B cell (primary cell): ENCODE measurements around the gene MICU1. TPM values are rescaled to one million over a fixed set of nuclear protein-coding genes. Genes with fewer than 3 reads are reported as not detected.

ENCODE experiments used
- ATAC-seq: fragments of 200-7000 bp; cut with Tn5 transposase; one replicate; pipeline ENCODE4 v1.10.0; 2021; ENCODE audit warnings: low read depth, mild to moderate bottlenecking, moderate number of reproducible peaks, moderate library complexity
- CTCF ChIA-PET: fragments of 350-600 bp; sonication (Branson Sonifier 250); formaldehyde crosslinking; loops from one replicate; lab custom pipeline; 2021; ENCODE audit warnings: antibody characterized with exemption, inconsistent platforms; lab: Charles Lee
- POLR2A ChIA-PET: fragments of 350-600 bp; sonication (Branson Sonifier 250); formaldehyde crosslinking; loops from one replicate; lab custom pipeline; 2021; ENCODE audit warnings: antibody characterized with exemption; lab: Charles Lee
- DNase-seq: peaks from one replicate; pipeline ENCODE4 v3.0.0; 2013
- H2AFZ ChIP-seq: 2 replicates; pipeline ENCODE4 v1.6.1; 2012; ENCODE audit warnings: mild to moderate bottlenecking, low read depth, low read length; ENCODE audit not compliant: insufficient read depth, poor library complexity, severe bottlenecking
- H3K27ac ChIP-seq, 2 donors: 1 replicate in 1 of 2; 2 replicates in 1 of 2; pipeline ENCODE4 v1.5.1; 2012 to 2013; ENCODE audit warnings: low read length in 2 of 2, mild to moderate bottlenecking in 2 of 2, moderate library complexity in 1 of 2
- H3K27me3 ChIP-seq, 4 experiments: fragments of 200-600 bp in 1 of 4; sonication (generic) in 1 of 4; replicated peaks in 1 of 4; 1 replicate in 2 of 4; 2 replicates in 2 of 4; pipeline versions ENCODE4 v1.6.1 to v1.7.0; 2013 to 2016; ENCODE audit warnings: low read length in 3 of 4, mild to moderate bottlenecking in 2 of 4, mixed read lengths in 1 of 4, moderate library complexity in 1 of 4; ENCODE audit not compliant: insufficient read depth in 4 of 4, control insufficient read depth in 3 of 4; ENCODE audit errors: control extremely low read depth in 1 of 4
- H3K36me3 ChIP-seq, 2 experiments: replicated peaks in 1 of 2; 1 replicate in 1 of 2; 2 replicates in 1 of 2; pipeline versions ENCODE4 v1.6.1 to v1.7.1; 2013; ENCODE audit warnings: low read length in 1 of 2; ENCODE audit not compliant: insufficient read depth in 2 of 2, control insufficient read depth in 1 of 2; ENCODE audit errors: control extremely low read depth in 1 of 2, extremely low read depth in 1 of 2
- H3K4me1 ChIP-seq, 2 donors: fragments of 200-600 bp in 1 of 2; sonication (generic) in 1 of 2; 1 replicate in 1 of 2; 2 replicates in 1 of 2; pipeline versions ENCODE4 v1.5.1 to v1.6.1; 2013 to 2017; ENCODE audit warnings: low read length in 2 of 2; ENCODE audit not compliant: control insufficient read depth in 2 of 2, insufficient read depth in 2 of 2
- H3K4me2 ChIP-seq: replicated peaks from 2 replicates; pipeline ENCODE3; 2012; ENCODE audit warnings: mild to moderate bottlenecking, low read depth, low read length; ENCODE audit not compliant: poor library complexity, severe bottlenecking
- H3K4me3 ChIP-seq, 5 experiments: fragments of 200-600 bp in 1 of 5; sonication (generic) in 1 of 5; 1 replicate in 3 of 5; 2 replicates in 2 of 5; pipeline versions ENCODE4 v1.5.1 to v1.7.0; 2011 to 2016; ENCODE audit warnings: low read length in 4 of 5, mild to moderate bottlenecking in 4 of 5, low read depth in 2 of 5, control low read depth in 1 of 5, moderate library complexity in 1 of 5; ENCODE audit not compliant: insufficient read depth in 1 of 5; ENCODE audit errors: control extremely low read depth in 1 of 5, extremely low read depth in 1 of 5
- H3K79me2 ChIP-seq: fragments of 200-600 bp; sonication (generic); one replicate; pipeline ENCODE4 v1.6.0; 2016; ENCODE audit warnings: low read length; ENCODE audit not compliant: control insufficient read depth, insufficient read depth
- H3K9ac ChIP-seq: fragments of 200-600 bp; sonication (generic); 2 replicates; pipeline ENCODE4 v1.6.1; 2017; ENCODE audit warnings: mild to moderate bottlenecking, low read length, moderate library complexity
- H3K9me3 ChIP-seq, 3 donors: one replicate each; pipeline versions ENCODE4 v1.6.1 to v1.7.1; 2013; ENCODE audit warnings: low read length in 2 of 3; ENCODE audit not compliant: control insufficient read depth in 2 of 3, insufficient read depth in 1 of 3; ENCODE audit errors: control extremely low read depth in 1 of 3
- H4K20me1 ChIP-seq: 2 replicates; pipeline ENCODE4 v1.6.0; 2012; ENCODE audit warnings: mild to moderate bottlenecking, low read length; ENCODE audit not compliant: insufficient read depth, control insufficient read depth, poor library complexity, severe bottlenecking
- H3K27ac Mint-ChIP-seq: one replicate; pipeline ENCODE4 v1.8.0; 2021; ENCODE audit warnings: mixed read lengths
- H3K27me3 Mint-ChIP-seq: one replicate; pipeline ENCODE4 v1.8.0; 2021; ENCODE audit warnings: mixed read lengths
- H3K4me1 Mint-ChIP-seq: one replicate; pipeline ENCODE4 v1.8.0; 2021; ENCODE audit warnings: mixed read lengths
- H3K4me3 Mint-ChIP-seq: one replicate; pipeline ENCODE4 v1.8.0; 2021; ENCODE audit warnings: mixed read lengths
- H3K9me3 Mint-ChIP-seq: one replicate; pipeline ENCODE4 v1.8.0; 2022; ENCODE audit warnings: mixed read lengths; ENCODE audit not compliant: insufficient read depth
- EZH2 ChIP-seq: IDR thresholded peaks from 2 replicates; pipeline ENCODE4 v1.6.1; 2012; ENCODE audit warnings: borderline replicate concordance, low read depth, mild to moderate bottlenecking, moderate library complexity, low read length; ENCODE audit not compliant: insufficient read depth, poor library complexity, severe bottlenecking
- WGBS: methylation state at CpG from one replicate; pipeline ENCODE4 v1.1.5; 2013; ENCODE audit warnings: missing lambda C conversion rate; ENCODE audit not compliant: insufficient coverage; 5-methylcytosine and 5-hydroxymethylcytosine counted together
- intact Hi-C: fragments of 100-400 bp; cut with micrococcal nuclease; formaldehyde crosslinking; loops from one replicate; pipeline ENCODE4 v1.10.0; 2022
- polyA plus RNA-seq: library from polyadenylated mRNA; depleted of rRNA; stranded (reverse); fragments of >200 nt; gene quantifications from 2 replicates; pipeline ENCODE4 v1.2.3, GENCODE V29; 2012
- total RNA-seq, 2 donors: library from RNA; stranded (reverse); fragments of 120-200 nt in 1 of 2; gene quantifications; 1 replicate in 1 of 2; 2 replicates in 1 of 2; pipeline versions ENCODE4 v1.2.3 to v1.2.4, GENCODE V29; 2013 to 2022
- TF ChIP-seq, protein P1 (sequence below): fragments of 200-600 bp; IDR thresholded peaks from one replicate; pipeline ENCODE4 v1.8.0; 2022; ENCODE audit warnings: antibody characterized with exemption, mild to moderate bottlenecking

The MICU1 gene
- total and polyA plus RNA-seq, 2 donors (not counting 1 experiment from before 2014, with no cell fraction given): 12.0 to 34.7 TPM

DNA sequence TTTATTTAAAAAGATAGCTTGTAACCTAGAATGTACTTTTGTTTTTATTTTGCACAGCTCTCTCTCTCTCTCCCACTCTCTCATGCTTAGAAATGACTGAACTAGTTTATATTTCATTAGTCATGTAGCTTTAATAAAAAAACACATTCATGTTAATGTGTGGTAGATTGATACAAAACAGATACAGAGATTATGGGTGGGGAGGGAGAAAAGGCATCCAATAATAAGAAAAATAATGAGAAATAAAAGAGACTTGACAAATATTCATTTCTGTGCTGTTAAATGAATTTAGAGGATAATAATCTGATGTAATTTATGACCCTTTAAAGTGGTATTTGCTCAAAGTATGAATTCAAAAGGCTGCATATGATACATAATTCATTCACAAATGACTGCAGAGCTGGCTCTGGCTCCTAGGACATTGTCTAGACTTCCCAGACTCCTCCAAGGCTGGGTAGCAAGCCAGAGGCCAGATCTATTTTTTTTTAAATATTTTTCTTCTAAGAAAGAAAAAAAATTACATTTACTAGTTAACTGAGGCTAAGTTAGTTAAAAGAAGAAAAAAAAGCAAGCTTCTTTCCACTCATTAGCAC is 165.5 kb downstream of the MICU1 start:
- POLR2A ChIA-PET: no interaction called here
- no peak overlapping the region for H3K27ac ChIP-seq
- no peaks in the 10 kb centered on the region for H3K79me2 ChIP-seq
- H3K4me3 Mint-ChIP-seq: no peak overlapping the region
- H3K27me3 ChIP-seq: no peaks in the 10 kb centered on the region
- no peaks in the 10 kb centered on the region for H3K9me3 Mint-ChIP-seq
- DNase-seq (no peak), ATAC-seq (no peak)
- no peak overlapping the region for H3K4me3 ChIP-seq
- no peak overlapping the region for H3K27ac Mint-ChIP-seq
- H3K4me1 ChIP-seq: peaks cover 5 to 7% of the 10 kb centered on the region in 2 donors
- H3K4me1 Mint-ChIP-seq: peaks cover 10% of the 10 kb centered on the region
- CTCF ChIA-PET: interaction anchor here (0.6 to 0.7 kb wide), 2 partner anchors 74 to 101 kb away, joined by 3 read pairs; no protein-coding TSS in a partner anchor
- no peak overlapping the region for H3K9ac ChIP-seq
- H3K4me2 ChIP-seq: no peak overlapping the region
- no peaks in the 10 kb centered on the region for H4K20me1 ChIP-seq
- peaks cover 0 to 2% of the 10 kb centered on the region in 2 experiments for H3K36me3 ChIP-seq
- TF ChIP-seq EZH2: no peak
- TF ChIP-seq, protein P1, sequence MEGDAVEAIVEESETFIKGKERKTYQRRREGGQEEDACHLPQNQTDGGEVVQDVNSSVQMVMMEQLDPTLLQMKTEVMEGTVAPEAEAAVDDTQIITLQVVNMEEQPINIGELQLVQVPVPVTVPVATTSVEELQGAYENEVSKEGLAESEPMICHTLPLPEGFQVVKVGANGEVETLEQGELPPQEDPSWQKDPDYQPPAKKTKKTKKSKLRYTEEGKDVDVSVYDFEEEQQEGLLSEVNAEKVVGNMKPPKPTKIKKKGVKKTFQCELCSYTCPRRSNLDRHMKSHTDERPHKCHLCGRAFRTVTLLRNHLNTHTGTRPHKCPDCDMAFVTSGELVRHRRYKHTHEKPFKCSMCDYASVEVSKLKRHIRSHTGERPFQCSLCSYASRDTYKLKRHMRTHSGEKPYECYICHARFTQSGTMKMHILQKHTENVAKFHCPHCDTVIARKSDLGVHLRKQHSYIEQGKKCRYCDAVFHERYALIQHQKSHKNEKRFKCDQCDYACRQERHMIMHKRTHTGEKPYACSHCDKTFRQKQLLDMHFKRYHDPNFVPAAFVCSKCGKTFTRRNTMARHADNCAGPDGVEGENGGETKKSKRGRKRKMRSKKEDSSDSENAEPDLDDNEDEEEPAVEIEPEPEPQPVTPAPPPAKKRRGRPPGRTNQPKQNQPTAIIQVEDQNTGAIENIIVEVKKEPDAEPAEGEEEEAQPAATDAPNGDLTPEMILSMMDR: no peak
- no peak overlapping the region for H2AFZ ChIP-seq
- H3K27me3 Mint-ChIP-seq: no peaks in the 10 kb centered on the region
- intact Hi-C loops: no loop called here
- peaks cover 0 to 4% (median 0%) of the 10 kb centered on the region in 3 donors for H3K9me3 ChIP-seq

DNA sequence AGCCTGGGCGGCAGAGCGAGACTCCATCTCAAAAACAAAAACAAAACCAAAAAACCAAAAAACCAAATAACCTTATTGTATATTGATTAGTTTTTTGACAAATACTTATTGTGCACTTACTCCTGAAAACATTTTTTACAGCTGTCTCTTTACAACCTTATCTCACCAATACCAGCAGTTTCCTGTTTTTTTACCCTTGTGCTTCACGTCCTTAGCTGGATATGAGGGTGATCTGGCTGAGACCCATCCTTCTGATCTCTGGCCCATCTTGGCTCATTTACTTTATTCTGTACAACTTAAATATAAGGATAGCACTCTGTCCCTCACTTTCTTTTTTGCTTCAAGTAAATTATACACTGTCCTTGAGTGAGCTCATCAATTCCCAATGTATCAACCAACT is 166.6 kb downstream of the MICU1 start:
- no CpG with 5 or more reads among the region's 3 CpGs for WGBS
- CTCF ChIA-PET: interaction anchor here (0.6 kb wide), 1 partner anchor 44 kb away, joined by 3 read pairs; no protein-coding TSS in a partner anchor

More for the DNA sequence above, 166.6 kb downstream of the MICU1 start:
- Histone ChIP-seq H3K36me3 (peaks cover 0 to 2% of the 10 kb centered on the region in 2 experiments), H3K79me2 (no peaks in the 10 kb centered on the region), H3K9me3 (peaks cover 0 to 4% (median 0%) of the 10 kb centered on the region in 3 donors), H3K9ac (no peak overlapping the region), H3K27me3 (no peaks in the 10 kb centered on the region), H4K20me1 (no peaks in the 10 kb centered on the region), H3K4me1 (peaks cover 5 to 7% of the 10 kb centered on the region in 2 donors), H3K27ac (no peak overlapping the region), H3K4me2 (no peak overlapping the region), H2AFZ (no peak overlapping the region), H3K4me3 (no peak overlapping the region)
- no peak for DNase-seq
- Mint-ChIP-seq H3K9me3 (no peaks in the 10 kb centered on the region), H3K4me3 (no peak overlapping the region), H3K27ac (no peak overlapping the region), H3K4me1 (peaks cover 10% of the 10 kb centered on the region), H3K27me3 (no peaks in the 10 kb centered on the region)
- ATAC-seq: no peak
- POLR2A ChIA-PET: no interaction called here
- intact Hi-C loops: no loop called here
- no peak for TF ChIP-seq EZH2
- TF ChIP-seq, protein P1: no peak
